Neuron (in vitro differentiated cells): ENCODE results near the gene TMEM38B.

Experiments
- H2AFZ ChIP-seq: one replicate; pipeline ENCODE4 v1.6.1; 2013; ENCODE audit warnings: low read depth, mild to moderate bottlenecking, inconsistent platforms, low read length, moderate library complexity
- H3K27me3 ChIP-seq: one replicate; pipeline ENCODE4 v1.6.1; 2013; ENCODE audit warnings: low read length; ENCODE audit not compliant: insufficient read depth
- H3K36me3 ChIP-seq: one replicate; pipeline ENCODE4 v1.6.1; 2013; ENCODE audit warnings: low read length; ENCODE audit not compliant: insufficient read depth
- H3K4me1 ChIP-seq: one replicate; pipeline ENCODE4 v1.6.1; 2013; ENCODE audit warnings: low read length; ENCODE audit not compliant: insufficient read depth
- H3K4me3 ChIP-seq: 2 replicates; pipeline ENCODE4 v1.5.1; 2013; ENCODE audit warnings: mild to moderate bottlenecking, low read length, moderate library complexity
- H3K9me3 ChIP-seq: one replicate; pipeline ENCODE4 v1.6.1; 2013; ENCODE audit warnings: low read length

TMEM38B gene

DNA sequence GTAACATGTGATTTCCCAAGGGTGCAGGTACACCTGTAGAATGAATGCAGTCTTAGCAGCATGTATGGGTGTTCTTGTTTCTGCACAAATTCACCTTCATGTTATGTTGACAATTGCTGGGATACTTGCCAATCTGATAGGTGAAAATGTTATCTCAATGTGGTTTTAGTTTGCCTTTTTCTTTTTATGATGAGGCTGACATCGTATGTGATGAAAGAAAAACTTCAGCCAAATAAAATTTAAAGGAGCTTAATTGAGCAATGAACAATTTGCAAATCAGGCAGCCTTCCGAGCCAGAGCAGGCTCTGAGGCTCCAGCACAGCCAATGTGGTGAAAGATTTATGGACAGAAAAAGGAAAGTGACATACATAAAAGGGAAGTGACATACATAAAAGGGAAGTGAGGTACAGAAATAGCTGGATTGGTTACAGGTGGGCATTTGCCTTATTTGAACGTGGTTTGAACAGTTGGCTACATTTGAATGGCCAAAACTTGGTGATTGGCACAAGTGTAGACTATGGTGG lies 21.6 kb upstream of the TMEM38B start:
- Histone ChIP-seq H3K4me3 (no peak overlapping the region), H3K4me1 (peaks cover 10% of the 10 kb centered on the region), H3K36me3 (no peaks in the 10 kb centered on the region), H3K27me3 (no peaks in the 10 kb centered on the region), H3K9me3 (no peaks in the 10 kb centered on the region), H2AFZ (no peak overlapping the region)

DNA sequence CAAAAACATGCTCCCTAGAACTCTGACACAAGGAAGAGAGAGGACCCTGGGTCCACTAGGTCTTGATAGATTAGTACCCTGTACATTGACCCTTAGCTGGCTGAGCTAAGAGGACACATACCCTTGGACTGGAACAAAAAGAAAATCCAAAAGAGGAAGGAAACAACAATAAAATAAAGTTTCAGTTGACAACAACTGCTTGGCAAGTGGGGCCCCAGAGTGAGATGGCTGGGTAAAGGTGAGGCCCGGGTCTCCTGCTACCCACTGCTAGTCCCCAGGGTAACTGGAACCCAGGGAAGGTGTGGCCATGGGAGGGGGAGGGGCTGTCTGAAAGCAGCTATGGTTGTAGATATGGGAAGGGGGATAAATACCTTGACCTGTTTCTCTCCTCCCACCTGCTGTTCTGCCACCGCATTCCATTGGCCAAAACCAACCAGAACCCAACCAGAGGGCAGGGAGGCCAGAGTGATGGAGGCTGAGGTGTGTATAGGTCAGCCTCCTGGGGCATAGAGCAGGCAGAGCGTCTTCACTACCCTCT lies 20.4 kb upstream of the TMEM38B start:
- no peaks in the 10 kb centered on the region for H3K9me3 ChIP-seq
- H3K4me1 ChIP-seq: peaks cover 7% of the 10 kb centered on the region
- H2AFZ ChIP-seq: no peak overlapping the region
- H3K4me3 ChIP-seq: no peak overlapping the region
- H3K36me3 ChIP-seq: no peaks in the 10 kb centered on the region
- no peaks in the 10 kb centered on the region for H3K27me3 ChIP-seq

GRCh38 chr9:105676351-105676923 lies 17.9 kb upstream of the TMEM38B start:
- no peaks in the 10 kb centered on the region for H3K36me3 ChIP-seq
- H3K27me3 ChIP-seq: no peaks in the 10 kb centered on the region
- H2AFZ ChIP-seq: no peak overlapping the region
- H3K4me3 ChIP-seq: no peak overlapping the region
- H3K4me1 ChIP-seq: peaks cover 7% of the 10 kb centered on the region
- H3K9me3 ChIP-seq: no peaks in the 10 kb centered on the region

- Histone ChIP-seq H2AFZ (no peak overlapping the region), H3K4me3 (no peak overlapping the region), H3K36me3 (no peaks in the 10 kb centered on the region), H3K27me3 (no peaks in the 10 kb centered on the region), H3K9me3 (no peaks in the 10 kb centered on the region), H3K4me1 (peaks cover 7% of the 10 kb centered on the region)
Measured at GRCh38 chr9:105678163-105678562, 16.2 kb upstream of the TMEM38B start.

GRCh38 chr9:105678781-105679180 lies 15.6 kb upstream of the TMEM38B start:
- no peaks in the 10 kb centered on the region for H3K27me3 ChIP-seq
- H3K36me3 ChIP-seq: no peaks in the 10 kb centered on the region
- no peak overlapping the region for H2AFZ ChIP-seq
- peaks cover 7% of the 10 kb centered on the region for H3K4me1 ChIP-seq
- H3K9me3 ChIP-seq: no peaks in the 10 kb centered on the region
- no peak overlapping the region for H3K4me3 ChIP-seq

GRCh38 chr9:105679257-105680022 lies 14.9 kb upstream of the TMEM38B start:
- H3K9me3 ChIP-seq: no peaks in the 10 kb centered on the region
- H3K4me1 ChIP-seq: peaks cover 7% of the 10 kb centered on the region
- no peak overlapping the region for H3K4me3 ChIP-seq
- H3K36me3 ChIP-seq: no peaks in the 10 kb centered on the region
- H2AFZ ChIP-seq: no peak overlapping the region
- H3K27me3 ChIP-seq: no peaks in the 10 kb centered on the region

- Histone ChIP-seq H3K4me1 (peaks cover 6% of the 10 kb centered on the region), H3K4me3 (no peak overlapping the region)
Measured at GRCh38 chr9:105681313-105681712, 13.0 kb upstream of the TMEM38B start.

GRCh38 chr9:105681724-105682123 lies 12.6 kb upstream of the TMEM38B start:
- Histone ChIP-seq H3K27me3 (no peaks in the 10 kb centered on the region), H2AFZ (no peak overlapping the region), H3K9me3 (no peaks in the 10 kb centered on the region), H3K36me3 (no peaks in the 10 kb centered on the region), H3K4me1 (peaks cover 2% of the 10 kb centered on the region), H3K4me3 (no peak overlapping the region)

More at GRCh38 chr9:105681313-105681712, 13.0 kb upstream of the TMEM38B start:
- H3K27me3 ChIP-seq: no peaks in the 10 kb centered on the region
- no peaks in the 10 kb centered on the region for H3K36me3 ChIP-seq
- H3K9me3 ChIP-seq: no peaks in the 10 kb centered on the region
- no peak overlapping the region for H2AFZ ChIP-seq

DNA sequence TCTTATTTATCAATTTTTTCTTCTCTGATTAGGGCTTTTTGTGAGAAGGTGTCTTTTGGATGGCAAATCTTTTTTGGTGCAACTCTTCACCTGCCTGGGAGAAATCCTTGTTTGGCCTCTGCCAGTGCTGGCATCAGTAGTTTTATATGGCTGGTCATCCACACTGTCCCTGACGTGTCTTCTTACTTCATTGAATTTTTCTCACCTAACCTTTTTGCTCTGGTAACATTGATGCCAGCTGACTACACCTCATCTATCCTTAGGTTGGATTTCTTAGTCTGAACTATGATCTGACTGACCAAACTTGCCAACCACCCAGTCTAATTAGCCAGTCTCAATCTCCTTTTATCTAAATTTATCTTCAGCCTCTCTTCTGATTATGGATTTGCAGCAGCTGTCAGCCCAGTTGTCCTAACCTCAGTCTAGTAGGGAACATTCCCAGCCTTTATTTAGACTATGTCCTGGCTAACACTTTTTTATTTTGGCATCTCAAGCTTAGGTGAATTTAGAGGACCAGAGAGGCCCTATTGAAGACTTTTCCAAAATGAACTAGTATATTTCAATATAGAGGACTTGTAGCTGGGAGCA lies 10.6 kb upstream of the TMEM38B start:
- H3K4me3 ChIP-seq: no peak overlapping the region
- no peak overlapping the region for H2AFZ ChIP-seq
- H3K36me3 ChIP-seq: no peaks in the 10 kb centered on the region
- no peaks in the 10 kb centered on the region for H3K9me3 ChIP-seq
- no peaks in the 10 kb centered on the region for H3K4me1 ChIP-seq
- no peaks in the 10 kb centered on the region for H3K27me3 ChIP-seq

DNA sequence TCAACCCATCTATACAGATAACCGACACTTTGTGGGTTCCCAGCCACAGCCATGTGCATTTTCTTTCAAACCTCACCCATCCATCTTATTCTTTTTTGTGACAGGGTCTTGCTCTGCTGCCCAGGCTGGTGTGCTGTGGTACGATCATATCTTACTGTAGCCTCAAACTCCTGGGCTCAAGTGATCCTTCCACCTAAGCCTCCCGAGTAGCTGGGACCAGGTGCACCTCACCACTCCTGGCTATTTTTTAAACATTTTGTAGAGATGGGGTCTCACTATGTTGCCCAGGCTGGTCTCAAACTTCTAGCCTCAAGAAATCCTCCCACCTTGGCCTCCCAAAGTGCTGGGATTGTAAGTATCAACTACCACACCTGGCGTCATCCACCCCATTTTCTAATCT lies 7.4 kb upstream of the TMEM38B start:
- H3K4me3 ChIP-seq: no peak overlapping the region
- H2AFZ ChIP-seq: no peak overlapping the region
- H3K9me3 ChIP-seq: no peaks in the 10 kb centered on the region
- H3K36me3 ChIP-seq: no peaks in the 10 kb centered on the region
- H3K27me3 ChIP-seq: no peaks in the 10 kb centered on the region
- no peaks in the 10 kb centered on the region for H3K4me1 ChIP-seq

- no peaks in the 10 kb centered on the region for H3K27me3 ChIP-seq
Measured at GRCh38 chr9:105690742-105691141, 3.6 kb upstream of the TMEM38B start.

GRCh38 chr9:105693435-105694189 lies 729 bp upstream of the TMEM38B start:
- Histone ChIP-seq H3K36me3 (no peaks in the 10 kb centered on the region), H2AFZ (peak overlapping the region; percentile 95), H3K4me3 (peak overlapping the region; percentile 65), H3K27me3 (no peaks in the 10 kb centered on the region), H3K9me3 (no peaks in the 10 kb centered on the region), H3K4me1 (peaks cover 16% of the 10 kb centered on the region)

More at GRCh38 chr9:105690742-105691141, 3.6 kb upstream of the TMEM38B start:
- H3K4me3 ChIP-seq: no peak overlapping the region
- H3K9me3 ChIP-seq: no peaks in the 10 kb centered on the region
- H3K4me1 ChIP-seq: peaks cover 11% of the 10 kb centered on the region
- no peak overlapping the region for H2AFZ ChIP-seq
- H3K36me3 ChIP-seq: no peaks in the 10 kb centered on the region
